ENCODE data around the gene CFAP53.
"Not testable (repeated sequence)": the region's sequence is repeated elsewhere in the genome, so short reads cannot be mapped to it uniquely, and the experiment has no call there.

Gene CFAP53

GRCh38 chr18:50272568-50272967 lies 6.3 kb upstream of the CFAP53 start:
- DNase-seq (ENCODE audit: low read depth), result no peak

- peak; percentile 72 for DNase-seq (ENCODE audit: low read depth)
Measured at GRCh38 chr18:50268022-50268747, 1.9 kb upstream of the CFAP53 start.

GRCh38 chr18:50262977-50263376 lies 3.3 kb downstream of the CFAP53 start:
- no peak for DNase-seq (ENCODE audit: low read depth)

GRCh38 chr18:50250935-50251334 lies 15.4 kb downstream of the CFAP53 start:
- no peak for DNase-seq (ENCODE audit: low read depth)

- DNase-seq (ENCODE audit: low read depth), result no peak
Measured at GRCh38 chr18:50249576-50249975, 16.7 kb downstream of the CFAP53 start.

- DNase-seq (ENCODE audit: low read depth), result no peak
Measured at GRCh38 chr18:50247561-50247960, 18.7 kb downstream of the CFAP53 start.

- DNase-seq (ENCODE audit: low read depth), result not testable (repeated sequence)
Measured at GRCh38 chr18:50241768-50242167, 24.5 kb downstream of the CFAP53 start.

- no peak for DNase-seq (ENCODE audit: low read depth)
Measured at GRCh38 chr18:50240080-50240563, 26.2 kb downstream of the CFAP53 start.

- DNase-seq (ENCODE audit: low read depth), result no peak
Measured at GRCh38 chr18:50232419-50232818, 33.9 kb downstream of the CFAP53 start.

GRCh38 chr18:50231621-50232020 lies 34.7 kb downstream of the CFAP53 start:
- no peak for DNase-seq (ENCODE audit: low read depth)

- not testable (repeated sequence) for DNase-seq (ENCODE audit: low read depth)
Measured at GRCh38 chr18:50220249-50220648, 46.0 kb downstream of the CFAP53 start.

GRCh38 chr18:50218432-50219197 lies 47.7 kb downstream of the CFAP53 start:
- DNase-seq (ENCODE audit: low read depth), result no peak

- no peak for DNase-seq (ENCODE audit: low read depth)
Measured at GRCh38 chr18:50209311-50209710, 57.0 kb downstream of the CFAP53 start.

- no peak for DNase-seq (ENCODE audit: low read depth)
Measured at GRCh38 chr18:50207722-50208121, 58.6 kb downstream of the CFAP53 start.

GRCh38 chr18:50203801-50204604 lies 62.3 kb downstream of the CFAP53 start:
- no peak for DNase-seq (ENCODE audit: low read depth)

GRCh38 chr18:50201476-50202018 lies 64.7 kb downstream of the CFAP53 start:
- no peak for DNase-seq (ENCODE audit: low read depth)

GRCh38 chr18:50199921-50200320 lies 66.4 kb downstream of the CFAP53 start:
- DNase-seq (ENCODE audit: low read depth), result no peak

- DNase-seq (ENCODE audit: low read depth), result no peak
Measured at GRCh38 chr18:50199346-50199855, 66.9 kb downstream of the CFAP53 start.

GRCh38 chr18:50196261-50196660 lies 70.0 kb downstream of the CFAP53 start:
- DNase-seq (ENCODE audit: low read depth), result no peak

- DNase-seq (ENCODE audit: low read depth), result no peak
Measured at GRCh38 chr18:50195689-50196088, 70.6 kb downstream of the CFAP53 start.

- DNase-seq (ENCODE audit: low read depth), result peak; percentile 33
Measured at GRCh38 chr18:50194631-50195532, 71.4 kb downstream of the CFAP53 start, which contains the start of gene MYO5B. MYO5B (minus strand) TSS chr18:50195147; CDS start chr18:50194793, 354 bp downstream.
